Heart right ventricle (tissue), 16 donors: ENCODE data around the gene ERICH6. TPM values are rescaled to one million over a fixed set of nuclear protein-coding genes. Genes with fewer than 3 reads are reported as not detected.

Experiments
- ATAC-seq, 8 donors: fragments of 200-7000 bp; cut with Tn5 transposase; one replicate each; pipeline ENCODE4 v1.9.1; 2020; ENCODE audit warnings: mild to moderate bottlenecking in 8 of 8, moderate library complexity in 8 of 8, moderate number of reproducible peaks in 1 of 8
- DNase-seq, 2 donors: peaks; one replicate each; pipeline ENCODE4 v3.0.0-alpha.2; 2020
- H3K27ac ChIP-seq, 10 donors: fragments of 200-600 bp; sonication (generic) in 2 of 10; one replicate each; pipeline versions ENCODE4 v1.5.0 to v1.8.0; 2020 to 2022; ENCODE audit warnings: mild to moderate bottlenecking in 3 of 10
- H3K27me3 ChIP-seq, 7 donors: fragments of 200-600 bp; one replicate each; pipeline ENCODE4 v1.8.0; 2021 to 2022; ENCODE audit warnings: mild to moderate bottlenecking in 2 of 7
- H3K36me3 ChIP-seq, 9 donors: fragments of 200-600 bp; sonication (generic) in 1 of 9; one replicate each; pipeline versions ENCODE4 v1.5.0 to v1.8.0; 2020 to 2022; ENCODE audit warnings: mild to moderate bottlenecking in 2 of 9
- H3K4me1 ChIP-seq, 9 donors: fragments of 200-600 bp; sonication (generic) in 1 of 9; one replicate each; pipeline versions ENCODE4 v1.5.0 to v1.8.0; 2020 to 2022; ENCODE audit warnings: mild to moderate bottlenecking in 4 of 9
- H3K4me3 ChIP-seq, 10 donors: fragments of 200-600 bp; sonication (generic) in 2 of 10; one replicate each; pipeline versions ENCODE4 v1.5.0 to v1.8.0; 2020 to 2022; ENCODE audit warnings: mild to moderate bottlenecking in 7 of 10, moderate library complexity in 2 of 10
- H3K9me3 ChIP-seq, 11 donors: fragments of 200-600 bp in 10 of 11; sonication (generic) in 2 of 11; one replicate each; pipeline versions ENCODE4 v1.5.0 to v1.8.0; 2013 to 2022; ENCODE audit warnings: mild to moderate bottlenecking in 2 of 11, control low read depth in 1 of 11, moderate library complexity in 1 of 11
- CTCF ChIP-seq, 9 donors: fragments of 200-600 bp; sonication (generic) in 2 of 9; IDR thresholded peaks; one replicate each; pipeline versions ENCODE4 v1.5.0 to v1.8.0; 2021 to 2022; ENCODE audit warnings: antibody characterized with exemption in 9 of 9, mild to moderate bottlenecking in 5 of 9, moderate library complexity in 1 of 9
- WGBS, 2 donors: extraction: QIAGEN DNeasy Blood & Tissue Kit; methylation state at CpG; one replicate each; pipeline ENCODE4 v1.1.7; 2013; ENCODE audit warnings: inconsistent platforms in 1 of 2; 5-methylcytosine and 5-hydroxymethylcytosine counted together
- intact Hi-C, 10 donors: fragments of 100-400 bp; cut with DNase I; formaldehyde crosslinking; loops; one replicate each; pipeline versions ENCODE4 v1.11.1 to v1.14.2; 2022
- polyA plus RNA-seq, 2 donors: library from polyadenylated mRNA; stranded (reverse); fragments of 200-250 nt; gene quantifications; one replicate each; pipeline ENCODE4 v1.2.3, GENCODE V29; 2013
- total RNA-seq, 10 donors: library from RNA; stranded (reverse); fragmentation: NEBNext Ultra II Directional in 3 of 10; extraction: Animal tissue kit (Norgen Biotek cat#: 25700) in 3 of 10; gene quantifications; one replicate each; pipeline versions ENCODE4 v1.2.1 to v1.2.4, GENCODE V29; 2021 to 2023
- donor health status: Arrhythmogenic right ventricular cardiomyopathy.
- donor health status: ischemic (EF 13 %, LVEDD 7.1; RV severe dilation, severe dysfunction).
- donor health status: healthy with polysubstance abuse.
- donor health status: DM: no; HTN: yes; CAD: no.
- donor health status: DM: no; HTN: no; CAD: no.
- donor health status: ischemic (EF 25% LVEDD 6.9; RV normal size, moderate dysfunction).
- donor health status: ischemic (EF 25% LVEDD 5.7; RV mildly dilated, moderate dysfunction).
- donor health status: healthy.
- donor health status: DM: yes; HTN: yes; CAD: no.
- donor health status: Ischemic cardiomyopathy.
- donor health status: ischemic (EF 35%, LVEDD 5.7; RV mildly dilated, moderate dysfunction).
- donor health status: nonischemic (EF 11% LVEDD 7.7; RV severe dilation, severe dysfunction).
- donor health status: DM: yes; HTN: yes; CAD: no.
- donor health status: PGD.
- donor health status: ischemic (EF 29% LVEDD 5.4; RV normal size, mild dysfunction).
- donor health status: nonischemic (EF 23%, LVEDD 6.1; RV moderate dilation, normal function).

ERICH6 gene
- total and polyA plus RNA-seq, 12 donors, result 0.20 to 0.56 TPM; not detected in 10

GRCh38 chr3:150703299-150703755 lies 393 bp downstream of the ERICH6 start:
- ATAC-seq (peak in 7 of 8 donors; percentile 12 to 83 (median 76)), DNase-seq (peak in 1 of 2 donors; percentile 47)
- H3K9me3 ChIP-seq, result no peaks in the 10 kb centered on the region
- peaks cover 0 to 17% (median 9%) of the 10 kb centered on the region in 9 donors for H3K4me1 ChIP-seq
- H3K4me3 ChIP-seq, result peak overlapping the region; percentile 56 to 85 (median 70)
- no peaks in the 10 kb centered on the region for H3K27me3 ChIP-seq
- TF ChIP-seq CTCF (IDR thresholded peaks at IDR 0.05), result no peak
- 6 to 7% methylated on average over 29 of the region's 29 CpGs for WGBS, 2 donors
- peak overlapping the region; percentile 35 to 91 (median 77) for H3K27ac ChIP-seq
- H3K36me3 ChIP-seq, result peaks cover 0 to 5% (median 0%) of the 10 kb centered on the region in 9 donors
- intact Hi-C loops, result loop anchor here in 6 of 10 donors (5.0 to 10.0 kb wide), 4 partner anchors 89 to 156 kb away; partner anchors contain the start of genes SELENOT (in 5 of the 6), EIF2A (in 3 of the 6) and SERP1 (in 3 of the 6)

GRCh38 chr3:150699068-150699639 lies 4.6 kb downstream of the ERICH6 start:
- no peaks in the 10 kb centered on the region for H3K27me3 ChIP-seq
- intact Hi-C loops, result no loop called here
- H3K4me1 ChIP-seq, result peaks cover 0 to 12% (median 1%) of the 10 kb centered on the region in 9 donors
- no peaks in the 10 kb centered on the region for H3K36me3 ChIP-seq
- H3K27ac ChIP-seq, result no peak overlapping the region
- no peak overlapping the region for H3K4me3 ChIP-seq
- 69 to 75% methylated on average over 2 of the region's 2 CpGs for WGBS, 2 donors
- no peaks in the 10 kb centered on the region for H3K9me3 ChIP-seq
- ATAC-seq, result no peak
- DNase-seq, result no peak
- TF ChIP-seq CTCF (IDR thresholded peaks at IDR 0.05), result no peak

DNA sequence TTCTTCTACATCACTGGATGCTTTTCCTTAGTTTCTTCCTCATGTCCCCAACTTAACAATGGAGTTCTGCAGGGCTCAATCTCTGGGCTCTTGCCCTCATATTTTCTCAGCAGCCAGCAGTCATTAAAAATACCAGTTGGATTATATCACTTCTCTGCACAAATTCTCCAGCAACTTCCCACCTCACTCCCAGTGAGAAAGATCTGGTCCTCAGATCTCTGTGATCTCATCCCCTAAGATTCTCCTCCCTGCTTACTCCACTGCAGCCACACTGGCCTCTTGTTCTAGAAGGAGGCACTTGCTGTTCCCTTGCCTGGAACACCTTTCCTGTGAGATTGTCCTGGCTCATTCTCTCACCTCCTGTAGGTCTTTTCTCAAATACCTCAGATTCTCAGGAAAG lies 6.1 kb downstream of the ERICH6 start:
- DNase-seq (no peak), ATAC-seq (no peak)
- H3K9me3 ChIP-seq, result peaks cover 0 to 7% (median 0%) of the 10 kb centered on the region in 11 donors
- TF ChIP-seq CTCF (IDR thresholded peaks at IDR 0.05), result no peak
- H3K36me3 ChIP-seq, result no peaks in the 10 kb centered on the region
- H3K4me1 ChIP-seq, result peaks cover 0 to 7% (median 0%) of the 10 kb centered on the region in 9 donors
- H3K27ac ChIP-seq, result no peak overlapping the region
- intact Hi-C loops, result no loop called here
- no peak overlapping the region for H3K4me3 ChIP-seq
- no peaks in the 10 kb centered on the region for H3K27me3 ChIP-seq

GRCh38 chr3:150691414-150692040 lies 12.2 kb downstream of the ERICH6 start:
- no peaks in the 10 kb centered on the region for H3K36me3 ChIP-seq
- TF ChIP-seq CTCF (IDR thresholded peaks at IDR 0.05), result no peak
- H3K9me3 ChIP-seq, result peaks cover 0 to 29% (median 0%) of the 10 kb centered on the region in 11 donors
- no peaks in the 10 kb centered on the region for H3K4me1 ChIP-seq
- ATAC-seq, result no peak
- intact Hi-C loops, result no loop called here
- H3K4me3 ChIP-seq, result no peak overlapping the region
- no peaks in the 10 kb centered on the region for H3K27me3 ChIP-seq
- WGBS, 2 donors, result 85% methylated on average over 2 of the region's 2 CpGs
- DNase-seq, result no peak
- no peak overlapping the region for H3K27ac ChIP-seq
